Stimulated activated CD4-positive, alpha-beta T cell treated with anti-CD3 and anti-CD28 coated beads, TNF-alpha, amount 100 ng/mL, for 48 hours (primary cell): ENCODE measurements around the gene SEZ6L2.
"Not testable (repeated sequence)": the region's sequence is repeated elsewhere in the genome, so short reads cannot be mapped to it uniquely, and the experiment has no call there.

Experiments
- DNase-seq, 3 donors: peaks; one replicate each; pipeline ENCODE4 v3.0.0-alpha.2; 2020; ENCODE audit warnings: low read depth in 3 of 3

SEZ6L2 gene

DNA sequence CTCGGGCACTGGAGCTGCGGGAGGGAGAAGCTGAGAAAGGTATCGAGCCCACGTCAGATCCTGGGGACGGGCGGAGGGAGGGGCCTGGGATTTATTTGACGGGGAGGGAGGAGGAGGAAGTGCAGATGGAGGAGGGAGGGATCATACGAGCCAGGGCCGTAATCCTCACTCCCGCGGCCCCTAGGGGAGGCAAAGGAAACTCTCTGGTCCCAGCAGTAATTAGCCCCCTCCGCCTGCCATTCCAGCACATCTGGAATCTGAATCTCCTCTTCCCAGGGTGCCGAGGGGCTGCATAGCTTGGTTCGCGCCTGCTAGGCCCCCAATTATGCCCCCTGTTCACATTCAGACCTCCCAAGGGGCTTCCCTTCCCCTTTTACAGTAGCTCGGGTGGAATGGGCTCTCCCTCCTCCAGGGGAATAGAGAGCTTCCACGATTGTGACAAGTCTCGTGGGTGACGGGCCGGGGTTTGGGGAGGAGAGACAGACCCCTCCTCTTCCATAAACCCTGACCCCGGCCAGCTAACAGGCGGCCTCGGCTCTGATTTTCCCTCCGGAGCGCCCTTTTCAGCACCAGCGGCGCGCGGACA, at the start of gene SEZ6L2:
Gene SEZ6L2 (minus strand): TSS at position 35 of the 586 bp plus-strand sequence. CDS start 531 bp downstream, outside the sequence.
- peak in 2 of 3 donors; percentile 62 to 73 for DNase-seq

DNA sequence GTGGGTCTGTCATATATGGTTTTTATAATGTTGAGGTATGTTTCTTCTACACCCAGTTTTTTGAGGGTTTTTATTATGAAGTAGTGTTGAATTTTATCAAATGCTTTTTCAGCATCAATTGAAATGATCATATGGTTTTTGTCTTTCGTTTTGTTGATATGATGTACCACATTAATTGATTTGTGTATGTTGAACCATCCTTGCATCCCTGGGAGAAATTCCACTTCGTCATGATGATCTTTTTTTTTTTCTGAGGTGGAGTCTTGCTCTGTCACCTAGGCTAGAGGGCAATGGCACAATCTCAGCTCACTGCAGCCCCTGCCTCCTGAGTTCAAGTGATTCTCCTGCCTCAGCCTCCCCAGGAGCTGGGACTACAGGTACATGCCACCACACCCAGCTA, 48.5 kb upstream of the SEZ6L2 start:
- no peak for DNase-seq

DNA sequence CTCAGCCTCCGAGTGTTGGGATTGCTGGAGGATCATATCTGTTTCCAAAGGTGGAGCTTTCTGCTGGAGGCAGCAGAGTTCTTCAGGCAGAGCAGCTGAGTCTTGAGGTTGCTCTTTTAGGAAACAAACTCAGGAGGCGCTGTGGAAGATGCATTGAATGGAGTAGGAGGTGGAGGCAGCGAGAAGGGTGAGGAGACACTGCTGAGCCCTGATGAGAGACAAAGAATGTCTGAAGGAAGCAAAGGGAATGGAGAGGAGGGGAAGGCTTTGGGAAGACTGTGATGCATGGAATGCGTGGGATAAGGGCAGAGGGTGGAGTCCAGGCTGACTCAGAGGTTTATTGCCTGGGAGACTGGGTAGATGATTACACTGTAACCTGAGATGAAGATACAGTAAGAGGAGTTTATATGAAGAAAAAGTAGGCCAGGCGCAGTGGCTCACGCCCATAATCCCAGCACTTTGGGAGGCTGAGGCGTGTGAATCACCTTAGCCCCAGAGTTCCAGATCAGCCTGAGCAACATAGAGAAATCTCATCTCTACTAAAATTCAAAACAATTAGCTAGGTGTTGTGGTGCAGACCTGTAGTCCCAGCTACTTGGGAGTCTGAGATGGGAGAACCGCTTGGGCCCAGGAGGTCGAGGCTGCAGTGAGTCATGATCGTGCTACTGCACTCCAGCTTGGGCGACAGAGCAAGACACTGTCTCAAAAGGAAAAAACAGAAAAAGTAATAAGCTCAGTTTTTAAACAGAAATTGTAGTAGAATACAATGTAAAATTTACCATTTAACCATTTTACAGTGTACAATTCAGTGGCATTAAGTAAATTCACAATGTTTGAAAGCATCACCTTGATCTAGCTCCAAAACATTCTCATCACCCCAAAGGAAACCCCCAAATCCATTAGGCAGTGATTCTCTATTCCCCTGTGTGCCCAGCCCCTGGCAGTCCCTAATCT, 44.8 kb upstream of the SEZ6L2 start:
- DNase-seq: no peak

DNA sequence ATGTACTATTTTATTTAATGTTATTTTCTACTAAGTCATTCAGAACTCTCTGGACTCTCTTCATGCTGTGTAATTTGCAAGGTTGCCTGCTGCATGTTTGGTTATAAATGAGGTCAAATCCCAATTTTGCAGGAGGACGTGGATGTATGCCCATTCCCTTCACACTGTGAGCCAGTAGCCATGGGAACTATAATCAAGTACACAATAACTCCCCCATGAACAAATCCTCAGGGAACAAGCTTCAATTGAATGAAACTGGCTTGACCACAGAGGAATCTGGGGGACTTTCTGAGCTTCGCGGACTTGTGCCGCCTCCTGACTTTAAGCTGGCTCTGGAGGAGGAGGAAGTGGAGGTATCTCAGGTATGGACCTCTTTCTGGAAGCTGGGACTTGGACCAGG, 41.3 kb upstream of the SEZ6L2 start:
- no peak for DNase-seq

DNA sequence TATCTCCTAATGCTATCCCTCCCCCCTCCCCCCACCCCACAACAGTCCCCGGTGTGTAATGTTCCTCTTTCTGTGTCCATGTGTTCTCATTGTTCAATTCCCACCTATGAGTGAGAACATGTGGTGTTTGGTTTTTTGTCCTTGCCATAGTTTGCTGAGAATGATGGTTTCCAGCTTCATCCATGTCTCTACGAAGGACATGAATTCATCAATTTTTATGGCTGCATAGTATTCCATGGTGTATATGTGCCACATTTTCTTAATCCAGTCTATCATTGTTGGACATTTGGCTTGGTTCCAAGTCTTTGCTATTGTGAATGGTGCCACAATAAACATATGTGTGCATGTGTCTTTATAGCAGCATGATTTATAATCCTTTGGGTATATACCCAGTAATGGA, 32.4 kb upstream of the SEZ6L2 start:
- DNase-seq: not testable (repeated sequence)

DNA sequence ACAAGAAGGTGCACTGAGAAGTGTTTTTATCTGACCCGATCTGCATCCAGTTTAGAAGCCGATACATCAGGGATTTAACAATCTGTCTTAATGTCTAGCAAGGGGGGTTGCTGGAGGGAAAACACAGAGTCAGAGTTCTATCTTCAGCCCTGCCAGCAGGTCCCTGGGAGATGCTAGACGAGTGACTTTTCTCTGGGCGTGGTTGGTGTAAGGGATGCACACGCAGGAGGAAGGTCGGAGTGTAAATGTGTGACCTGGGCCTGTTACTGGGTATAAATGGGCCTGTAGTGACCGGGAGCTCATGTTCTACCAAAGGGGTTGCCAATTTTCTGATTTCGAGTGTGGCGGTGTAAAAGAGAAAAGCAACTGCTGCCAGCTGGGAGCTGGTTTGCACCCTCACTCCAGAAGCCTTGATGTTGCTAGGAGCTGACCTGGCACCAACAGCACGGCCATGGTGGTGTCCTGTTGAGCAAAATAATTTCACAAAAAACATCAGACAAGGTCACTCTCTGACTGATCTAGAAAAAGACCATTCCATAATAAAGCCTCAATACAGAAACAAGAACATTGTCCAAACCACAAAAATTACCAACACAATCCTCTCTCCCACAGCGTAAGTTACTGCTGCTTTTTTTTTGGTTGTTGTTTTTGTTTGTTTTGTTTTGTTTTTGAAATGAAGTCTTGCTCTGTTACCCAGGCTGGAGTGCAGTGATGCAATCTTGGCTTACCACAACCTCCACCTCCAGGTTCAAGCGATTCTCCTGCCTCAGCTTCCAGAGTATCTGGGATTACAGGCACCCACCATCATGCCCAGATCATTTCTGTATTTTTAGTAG, 27.9 kb upstream of the SEZ6L2 start:
- DNase-seq: no peak

DNA sequence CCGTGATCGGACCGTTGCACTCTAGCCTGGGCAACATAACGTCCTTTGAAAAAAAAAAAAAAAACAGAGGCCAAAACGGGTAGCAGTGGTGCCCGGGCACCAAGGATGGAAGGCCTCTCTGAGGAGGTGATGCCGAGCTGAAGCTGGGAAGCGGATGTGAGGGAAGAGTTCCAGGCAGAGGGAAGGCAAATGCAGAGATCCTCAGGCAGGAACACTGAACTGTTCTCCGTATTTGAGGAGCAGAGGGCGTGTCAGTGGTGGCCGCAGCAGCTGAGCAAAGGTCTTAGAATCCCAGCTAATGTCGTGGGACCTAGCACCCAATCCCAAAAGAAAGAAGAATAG, 27.3 kb upstream of the SEZ6L2 start:
- no peak for DNase-seq

DNA sequence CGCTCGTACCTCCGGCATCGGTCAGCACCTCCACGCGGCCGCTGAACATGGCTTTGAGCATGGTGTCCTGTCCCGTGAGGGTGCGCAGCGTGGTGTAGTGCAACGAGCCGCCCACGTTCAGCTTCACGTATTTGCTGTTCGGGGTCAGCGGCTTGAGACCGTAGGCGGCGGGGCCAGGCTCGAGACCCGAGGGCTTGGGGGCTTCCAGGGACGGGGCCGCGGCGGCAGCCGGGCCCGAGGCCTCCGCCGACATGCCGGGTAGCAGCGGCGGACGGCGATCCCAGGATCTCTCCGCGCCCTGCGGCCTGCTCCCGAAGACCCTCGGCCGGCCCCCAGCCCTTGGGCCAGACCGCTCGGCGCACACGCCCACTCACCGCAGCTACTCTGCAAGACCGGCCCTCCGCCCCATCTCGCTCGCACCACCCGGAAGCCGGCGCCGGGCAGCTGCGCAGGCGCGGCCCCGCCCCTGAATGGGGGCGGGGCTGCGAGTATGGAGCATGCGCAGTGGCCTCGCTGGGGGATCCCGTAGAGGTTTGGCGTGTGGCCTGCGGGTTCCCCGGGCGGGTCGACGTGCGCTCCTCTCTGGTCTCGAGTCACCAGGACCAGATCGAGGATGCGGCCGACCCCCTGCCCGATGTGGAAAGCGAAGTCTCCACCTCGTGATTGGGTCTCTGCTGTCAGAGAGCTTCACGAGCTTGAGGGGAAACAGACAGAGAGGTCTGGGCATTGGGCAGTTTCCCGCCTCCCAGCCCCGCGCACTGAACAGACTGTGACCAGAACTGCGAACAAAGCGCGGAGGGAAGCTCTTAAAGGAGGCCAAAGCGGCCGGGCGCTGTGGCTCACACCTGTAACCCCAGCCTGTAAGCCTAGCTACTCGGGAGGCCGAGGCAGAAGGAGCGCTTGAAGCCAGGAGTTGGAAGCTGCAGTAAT, 26.7 kb upstream of the SEZ6L2 start, which contains the start of gene KCTD13:
Gene KCTD13 (minus strand): TSS at position 446 of the 930 bp plus-strand sequence. CDS start 193 bp downstream, at position 253.
- DNase-seq: peak; percentile 78 to 82 (median 80)

DNA sequence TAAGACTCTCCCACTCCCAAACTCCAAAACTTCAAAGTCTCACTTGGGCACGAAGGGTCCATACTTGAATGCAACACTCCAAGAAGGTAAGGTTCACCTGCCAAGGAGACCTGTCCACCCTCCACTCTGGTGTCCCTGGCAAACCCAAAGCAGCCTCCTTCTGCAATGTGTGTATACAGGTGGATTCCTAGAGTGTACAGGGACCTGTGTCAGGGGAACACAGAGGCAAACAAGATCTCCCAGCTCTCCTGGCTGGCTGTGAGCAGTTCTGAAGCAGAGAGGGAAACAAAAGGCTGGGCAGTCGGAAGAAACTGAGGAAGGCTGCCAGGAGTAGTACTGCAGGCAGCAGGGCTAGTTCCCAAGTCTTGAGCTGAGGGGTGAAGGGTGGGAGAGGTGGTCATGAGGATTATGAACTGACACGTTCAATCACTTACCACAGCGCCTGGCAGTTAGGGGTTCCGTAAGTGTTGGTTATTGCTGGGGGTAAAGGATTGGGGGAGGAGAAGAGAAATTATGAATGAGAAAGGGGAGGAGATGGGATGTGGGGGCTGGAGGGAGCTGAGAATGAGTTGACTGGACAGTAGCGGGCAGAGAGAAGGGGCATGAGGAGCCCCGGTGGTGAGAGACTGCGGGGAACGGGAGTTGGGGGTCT, 25.9 kb upstream of the SEZ6L2 start:
- no peak for DNase-seq

DNA sequence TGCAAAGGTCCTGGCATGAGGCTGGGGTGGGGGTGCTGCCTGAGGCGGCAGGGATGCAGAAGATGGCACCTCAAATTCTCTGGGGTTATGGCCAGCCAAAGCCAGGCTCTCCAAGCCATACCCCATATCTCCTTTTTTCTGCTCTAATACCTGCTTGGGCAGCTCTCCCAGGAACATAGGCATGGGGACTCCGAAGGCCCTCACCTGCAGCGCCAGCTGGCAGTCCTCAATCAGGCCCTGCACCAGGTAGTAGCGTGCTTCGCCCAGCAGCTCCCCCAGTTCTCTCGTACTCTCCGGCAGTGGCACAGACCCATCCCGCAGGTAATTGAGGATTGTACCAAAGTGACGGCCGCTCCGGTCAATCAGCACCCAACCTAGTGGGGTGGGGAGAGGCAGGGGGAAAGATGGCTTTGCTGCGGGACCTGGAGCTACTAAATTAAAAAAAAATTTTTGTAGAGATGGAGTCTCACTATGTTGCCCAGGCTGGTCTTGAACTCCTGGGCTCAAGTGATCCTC, 23.7 kb upstream of the SEZ6L2 start:
- no peak for DNase-seq

DNA sequence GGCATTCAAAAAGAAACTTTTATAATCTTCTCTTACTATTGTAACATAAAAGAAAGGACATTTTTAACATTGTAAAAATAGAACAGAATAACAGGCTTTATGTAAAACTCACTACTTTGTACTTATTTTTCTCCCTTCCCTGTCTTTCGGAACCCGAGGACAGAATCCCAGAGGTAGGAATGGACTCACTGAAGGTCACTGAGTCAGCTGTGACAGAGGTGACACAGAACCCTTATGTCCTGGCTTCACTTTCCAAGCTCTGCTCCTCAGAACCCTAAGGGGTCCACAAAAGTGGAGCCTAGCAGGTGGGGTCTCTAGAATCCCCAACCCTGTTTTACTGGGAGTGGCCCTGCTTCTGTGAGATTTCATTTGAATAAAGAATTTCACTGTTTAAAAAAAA, 23.0 kb upstream of the SEZ6L2 start:
- no peak for DNase-seq

DNA sequence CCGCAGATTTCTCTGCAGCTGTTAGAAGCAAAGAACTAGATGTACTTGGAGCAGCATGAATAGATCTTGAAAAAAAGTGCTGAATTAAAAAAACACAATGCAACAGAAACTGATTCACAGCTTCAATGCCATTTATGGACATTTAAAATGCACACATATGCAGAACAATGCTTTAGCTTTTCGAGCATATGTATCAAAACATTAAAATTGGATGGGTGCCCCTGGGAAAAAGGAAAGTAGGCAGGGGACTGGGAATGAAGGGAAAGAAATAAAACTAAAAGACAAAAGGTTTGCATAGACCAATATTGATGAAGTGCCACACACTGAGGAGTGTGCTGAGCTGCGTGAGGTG, 21.7 kb upstream of the SEZ6L2 start:
- DNase-seq: no peak

DNA sequence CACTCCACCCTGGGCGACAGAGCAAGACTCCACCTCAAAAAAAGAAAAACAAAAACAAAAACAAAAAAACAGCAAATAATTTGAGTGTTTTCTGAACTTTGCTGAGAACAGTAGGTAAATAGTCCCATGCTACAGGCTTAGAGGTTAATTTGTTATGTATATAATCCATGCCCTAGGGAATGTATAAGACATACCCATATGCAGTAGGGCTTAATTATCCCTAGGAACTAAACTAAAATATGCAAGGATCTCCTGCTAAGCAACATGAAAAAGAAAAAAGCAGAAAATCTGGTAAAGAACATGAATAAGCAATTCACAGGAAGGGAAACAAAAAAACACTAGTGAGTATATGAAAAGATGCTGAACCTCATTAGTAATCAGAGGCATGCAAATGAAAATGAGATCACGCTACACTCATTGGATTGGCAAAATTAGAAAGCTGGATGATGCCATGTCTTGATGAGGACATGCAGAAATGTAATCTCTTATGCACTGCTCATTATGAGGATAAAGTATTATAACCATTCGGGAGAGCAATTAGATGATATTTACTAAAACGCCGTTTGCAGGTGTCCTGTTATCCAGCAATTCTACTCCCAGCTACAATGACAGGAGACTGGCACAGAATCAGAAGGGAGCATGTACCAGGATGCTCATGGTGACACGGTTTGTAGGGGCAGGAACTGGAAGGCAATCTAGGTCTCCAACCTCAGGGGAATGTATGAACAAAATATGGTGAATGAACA, 21.1 kb upstream of the SEZ6L2 start:
- DNase-seq: no peak

DNA sequence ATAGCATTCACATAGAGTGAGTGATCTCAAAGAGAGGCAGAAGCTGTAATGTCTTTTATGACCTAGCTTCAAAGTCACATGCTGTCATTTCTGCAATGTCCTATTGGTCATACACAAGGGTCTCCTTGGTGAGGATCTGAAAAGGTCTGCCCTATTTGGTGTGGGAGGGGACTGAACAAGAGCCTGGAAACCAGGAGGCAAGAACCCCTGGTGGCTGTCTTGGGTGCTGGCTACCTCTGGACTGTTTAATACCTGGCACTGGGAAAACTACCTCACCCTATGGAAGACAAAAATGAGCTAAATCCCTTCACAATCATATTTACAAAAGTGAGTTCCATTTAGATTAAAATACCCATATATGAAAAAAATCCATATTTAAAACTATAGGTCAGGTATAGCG, 17.6 kb upstream of the SEZ6L2 start:
- no peak for DNase-seq

DNA sequence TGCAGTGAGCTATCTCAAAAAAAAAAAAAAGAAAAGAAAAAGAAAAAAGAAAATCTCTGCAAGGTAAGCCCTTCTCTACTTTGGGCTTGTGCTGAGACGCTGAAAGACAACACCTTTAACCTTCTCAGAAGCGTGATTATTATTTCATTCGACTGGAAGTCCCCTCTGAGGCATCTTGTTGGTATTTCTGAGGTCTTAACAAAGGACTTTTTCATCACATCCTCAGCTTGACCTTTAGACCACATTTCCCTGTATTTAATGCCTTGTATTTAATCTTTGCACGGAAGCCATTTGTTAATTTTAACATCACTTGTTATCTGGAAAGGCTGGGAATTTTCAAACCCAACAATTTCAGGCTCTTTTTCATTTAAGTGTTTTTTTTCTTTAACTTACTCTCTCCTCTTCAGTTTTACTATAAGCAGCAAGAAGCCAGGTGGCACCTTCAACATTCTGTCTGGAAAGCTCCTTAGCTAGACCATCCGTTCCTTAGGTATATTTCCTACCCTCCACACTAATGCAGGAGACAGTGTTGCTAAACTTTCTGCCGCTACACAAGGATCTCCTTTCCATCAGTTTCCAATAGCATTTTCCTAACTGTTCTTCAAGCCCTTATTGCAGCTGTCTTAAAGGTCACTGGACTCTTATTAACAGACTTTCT, 16.4 kb upstream of the SEZ6L2 start:
- DNase-seq: no peak

DNA sequence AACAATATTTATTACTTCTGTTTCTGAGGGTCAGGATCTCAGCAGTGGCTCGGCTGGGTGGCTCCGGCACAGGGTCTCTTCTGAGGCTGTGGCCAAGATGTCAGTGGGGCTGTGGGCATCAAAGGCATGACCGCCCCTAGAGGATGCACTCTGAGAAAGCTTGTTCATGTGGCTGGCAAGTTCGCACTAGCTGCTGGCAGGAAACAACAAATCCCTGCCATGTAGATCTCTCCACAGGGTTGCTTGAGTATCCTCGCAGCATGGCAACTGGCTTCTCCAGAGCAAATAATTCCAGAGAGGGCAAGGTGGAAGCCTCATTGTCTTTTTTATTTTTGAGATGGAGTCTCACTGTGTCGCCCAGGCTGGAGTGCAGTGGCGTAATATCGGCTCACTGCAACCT, 14.2 kb upstream of the SEZ6L2 start:
- DNase-seq: no peak

DNA sequence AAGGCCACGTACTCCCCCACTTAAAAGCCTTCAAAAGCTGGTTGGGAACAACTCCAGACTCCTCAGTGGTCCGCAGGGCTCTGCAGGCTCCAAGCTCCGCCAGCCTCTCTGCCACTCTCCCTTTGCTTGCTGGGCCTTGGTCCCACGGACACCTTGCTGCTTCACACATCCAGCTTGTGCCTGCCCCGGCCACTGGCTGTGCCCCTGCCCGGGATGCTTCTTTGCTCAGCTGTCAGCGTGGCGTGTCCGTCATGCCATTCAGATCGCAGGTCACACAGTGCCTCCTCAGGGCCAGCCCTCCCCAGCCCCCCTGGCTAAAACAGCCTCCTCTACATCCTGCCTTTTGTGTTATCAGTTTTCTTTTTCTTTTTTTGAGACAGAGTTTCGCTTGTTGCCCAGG, 12.7 kb upstream of the SEZ6L2 start:
- DNase-seq: no peak

DNA sequence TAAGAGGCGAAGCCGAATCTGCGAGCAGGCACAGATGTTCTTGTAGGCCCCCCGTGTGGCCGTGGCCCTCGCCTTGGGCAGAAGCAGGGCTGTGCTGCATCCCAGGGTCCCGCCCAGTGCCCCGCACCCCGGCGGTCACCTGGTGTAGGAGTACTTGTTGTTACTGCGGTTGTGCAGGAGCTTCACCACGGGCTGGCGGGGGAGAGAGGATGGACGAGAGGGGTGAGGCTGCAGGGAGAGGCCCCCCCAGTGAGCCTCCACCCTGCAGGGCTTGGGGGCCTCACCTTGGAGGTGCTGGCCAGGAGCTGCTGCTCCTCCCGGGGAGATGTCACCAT, 12.3 kb upstream of the SEZ6L2 start:
- DNase-seq: no peak
